A549 (cell line): ENCODE data around the gene CEP44. TPM values are rescaled to one million over a fixed set of nuclear protein-coding genes. Genes with fewer than 3 reads are reported as not detected.

Experiments
- ATAC-seq, 2 experiments: fragments of 200-7000 bp in 1 of 2; fragments of >200 bp in 1 of 2; cut with Nextera tagmentation in 1 of 2; cut with Tn5 transposase in 1 of 2; 3 replicates each; pipeline versions ENCODE4 v1.8.0 to v1.9.1; 2018 to 2020; ENCODE audit warnings: mild to moderate bottlenecking in 1 of 2, moderate library complexity in 1 of 2
- CTCF ChIA-PET: fragments of 300-600 bp; sonication (Branson Sonifier 250); formaldehyde crosslinking; extraction: SDS; loops from one replicate; lab custom pipeline; 2021; ENCODE audit warnings: antibody characterized with exemption, inconsistent platforms; lab: Yijun Ruan, JAX
- POLR2A ChIA-PET: fragments of 350-600 bp; formaldehyde crosslinking; extraction: SDS; loops from one replicate; lab custom pipeline; 2021; ENCODE audit warnings: antibody characterized with exemption, inconsistent platforms; lab: Yijun Ruan, JAX
- DNase-seq, 2 experiments: peaks; one replicate each; pipeline versions ENCODE4 v3.0.0 to v3.0.0-alpha.2; 2011 to 2016; ENCODE audit warnings: low read depth in 1 of 2, low spot score in 1 of 2
- FAIRE-seq: peaks from 2 replicates; lab custom pipeline; 2011; peaks lifted over from hg19 to GRCh38; lab: Jason Lieb, UNC
- H3K27ac ChIP-seq, 2 experiments: fragments of >200 bp; sonication (Bioruptor Twin); formaldehyde crosslinking; 3 replicates each; pipeline ENCODE4 v1.5.1; 2016 to 2017
- H3K4me1 ChIP-seq: fragments of >200 bp; sonication (Bioruptor Twin); formaldehyde crosslinking; 3 replicates; pipeline ENCODE4 v1.6.1; 2016
- H3K4me2 ChIP-seq: fragments of >200 bp; sonication (Bioruptor Twin); formaldehyde crosslinking; 3 replicates; pipeline ENCODE4 v1.6.1; 2016
- H3K4me3 ChIP-seq: fragments of >200 bp; sonication (Bioruptor Twin); formaldehyde crosslinking; 3 replicates; pipeline ENCODE4 v1.5.1; 2016
- H3K9me3 ChIP-seq: fragments of >200 bp; sonication (Bioruptor Twin); formaldehyde crosslinking; 3 replicates; pipeline ENCODE4 v1.6.1; 2016
- CBX2 ChIP-seq: fragments of 200-600 bp; sonication (generic); IDR thresholded peaks from 2 replicates; pipeline ENCODE4 v1.6.1; 2016; ENCODE audit warnings: low read depth, mild to moderate bottlenecking, borderline replicate concordance
- CHD2 ChIP-seq: fragments of 150-350 bp; IDR thresholded peaks from 2 replicates; pipeline ENCODE4 v1.6.1; 2014; ENCODE audit warnings: low read length; ENCODE audit not compliant: partially characterized antibody
- CHD4 ChIP-seq: fragments of 200-600 bp; sonication (generic); IDR thresholded peaks from 2 replicates; pipeline ENCODE4 v1.6.1; 2016; ENCODE audit warnings: antibody characterized with exemption, mild to moderate bottlenecking, borderline replicate concordance
- EHMT2 ChIP-seq: fragments of 200-600 bp; sonication (generic); IDR thresholded peaks from 2 replicates; pipeline ENCODE4 v1.6.1; 2016; ENCODE audit warnings: antibody characterized with exemption, low read depth, mild to moderate bottlenecking, moderate library complexity
- EP300 ChIP-seq, 2 experiments: fragments of >200 bp; sonication (Bioruptor Twin); formaldehyde crosslinking; IDR thresholded peaks; 2 replicates in 1 of 2; 3 replicates in 1 of 2; pipeline ENCODE4 v1.6.1; 2016 to 2017
- FOSB ChIP-seq: fragments of 250-450 bp; sonication (Bioruptor Pico); IDR thresholded peaks from 2 replicates; pipeline ENCODE4 v1.5.0; 2020; ENCODE audit warnings: mild to moderate bottlenecking, moderate library complexity
- FOXS1 ChIP-seq: fragments of 250-450 bp; sonication (Bioruptor Pico); IDR thresholded peaks from 2 replicates; pipeline ENCODE4 v1.5.0; 2020; ENCODE audit warnings: mild to moderate bottlenecking, moderate library complexity
- HOXA7 ChIP-seq: fragments of 250-450 bp; sonication (Bioruptor Pico); IDR thresholded peaks from 2 replicates; pipeline ENCODE4 v1.5.0; 2020; ENCODE audit warnings: mild to moderate bottlenecking, moderate library complexity
- HOXB13 ChIP-seq: fragments of 250-450 bp; sonication (Bioruptor Pico); IDR thresholded peaks from 2 replicates; pipeline ENCODE4 v1.5.0; 2020; ENCODE audit warnings: low read depth, mild to moderate bottlenecking, moderate library complexity
- KDM1A ChIP-seq: fragments of 200-600 bp; sonication (generic); IDR thresholded peaks from 2 replicates; pipeline ENCODE4 v1.6.1; 2016; ENCODE audit warnings: low read depth, mild to moderate bottlenecking
- MYC ChIP-seq: IDR thresholded peaks from 2 replicates; pipeline ENCODE4 v1.6.1; 2012; ENCODE audit warnings: mild to moderate bottlenecking, inconsistent platforms, low read length, improper control_type of control experiment, borderline replicate concordance
- NFE2L2 ChIP-seq: fragments of 150-350 bp; conservative IDR thresholded peaks from 2 replicates; pipeline ENCODE4 v1.6.1; 2014; ENCODE audit warnings: low read length
- NPAS2 ChIP-seq: fragments of 250-450 bp; sonication (Bioruptor Pico); IDR thresholded peaks from 2 replicates; pipeline ENCODE4 v1.8.0; 2022; ENCODE audit warnings: mild to moderate bottlenecking, moderate library complexity, borderline replicate concordance
- PHF8 ChIP-seq: fragments of 200-600 bp; sonication (generic); IDR thresholded peaks from 2 replicates; pipeline ENCODE4 v1.6.1; 2016; ENCODE audit warnings: low read depth, mild to moderate bottlenecking, antibody characterized with exemption, moderate library complexity, borderline replicate concordance
- RAD21 ChIP-seq, 2 experiments: fragments of >200 bp in 1 of 2; sonication (Bioruptor Twin) in 1 of 2; formaldehyde crosslinking in 1 of 2; IDR thresholded peaks in 1 of 2; conservative IDR thresholded peaks in 1 of 2; 2 replicates in 1 of 2; 3 replicates in 1 of 2; pipeline ENCODE4 v1.6.1; 2012 to 2018; ENCODE audit warnings: inconsistent platforms in 1 of 2
- RFX5 ChIP-seq: fragments of 450-650 bp; IDR thresholded peaks from 2 replicates; pipeline ENCODE4 v1.7.1; 2014; ENCODE audit warnings: antibody characterized with exemption, mild to moderate bottlenecking, moderate library complexity
- RNF2 ChIP-seq: fragments of 200-600 bp; sonication (generic); IDR thresholded peaks from 2 replicates; pipeline ENCODE4 v1.6.1; 2016; ENCODE audit warnings: low read depth, mild to moderate bottlenecking, antibody characterized with exemption, moderate library complexity, borderline replicate concordance
- SMC3 ChIP-seq: fragments of >200 bp; sonication (Bioruptor Twin); formaldehyde crosslinking; IDR thresholded peaks from 3 replicates; pipeline ENCODE4 v1.6.1; 2018; ENCODE audit warnings: inconsistent platforms
- SREBF2 ChIP-seq: fragments of 450-650 bp; IDR thresholded peaks from 2 replicates; pipeline ENCODE4 v1.6.1; 2014; ENCODE audit warnings: mild to moderate bottlenecking, moderate library complexity
- WGBS: methylation state at CpG from one replicate; pipeline ENCODE4 v1.1.6; 2017; ENCODE audit errors: missing lambda C conversion rate; 5-methylcytosine and 5-hydroxymethylcytosine counted together
- polyA plus RNA-seq, 4 experiments: library from polyadenylated mRNA; depleted of rRNA in 3 of 4; stranded (reverse); fragments of >200 nt; fragmentation: RNase III in 1 of 4; extraction: RNeasy Plus Mini Kit Qiagen cat#74134 plus additional on column Dnase treatment in 1 of 4; gene quantifications; 2 replicates in 3 of 4; 3 replicates in 1 of 4; pipeline ENCODE4 v1.2.3, GENCODE V29; 2011 to 2017
- TF ChIP-seq, protein P1 (sequence below): fragments of 250-450 bp; sonication (Bioruptor Pico); IDR thresholded peaks from 2 replicates; pipeline ENCODE4 v1.5.0; 2020; ENCODE audit warnings: low read depth, mild to moderate bottlenecking, moderate library complexity
- TF ChIP-seq, protein P2 (sequence below): fragments of 150-350 bp; IDR thresholded peaks from 2 replicates; pipeline ENCODE4 v1.6.1; 2014; ENCODE audit warnings: low read depth, mild to moderate bottlenecking, low read length
- TF ChIP-seq, protein P3 (sequence below): fragments of 450-650 bp; IDR thresholded peaks from 2 replicates; pipeline ENCODE4 v1.6.1; 2014; ENCODE audit warnings: antibody characterized with exemption

The CEP44 gene
- polyA plus RNA-seq, 2 of the 4 experiments (the other 2 are of a cell fraction): 8.0 to 14.1 TPM

DNA sequence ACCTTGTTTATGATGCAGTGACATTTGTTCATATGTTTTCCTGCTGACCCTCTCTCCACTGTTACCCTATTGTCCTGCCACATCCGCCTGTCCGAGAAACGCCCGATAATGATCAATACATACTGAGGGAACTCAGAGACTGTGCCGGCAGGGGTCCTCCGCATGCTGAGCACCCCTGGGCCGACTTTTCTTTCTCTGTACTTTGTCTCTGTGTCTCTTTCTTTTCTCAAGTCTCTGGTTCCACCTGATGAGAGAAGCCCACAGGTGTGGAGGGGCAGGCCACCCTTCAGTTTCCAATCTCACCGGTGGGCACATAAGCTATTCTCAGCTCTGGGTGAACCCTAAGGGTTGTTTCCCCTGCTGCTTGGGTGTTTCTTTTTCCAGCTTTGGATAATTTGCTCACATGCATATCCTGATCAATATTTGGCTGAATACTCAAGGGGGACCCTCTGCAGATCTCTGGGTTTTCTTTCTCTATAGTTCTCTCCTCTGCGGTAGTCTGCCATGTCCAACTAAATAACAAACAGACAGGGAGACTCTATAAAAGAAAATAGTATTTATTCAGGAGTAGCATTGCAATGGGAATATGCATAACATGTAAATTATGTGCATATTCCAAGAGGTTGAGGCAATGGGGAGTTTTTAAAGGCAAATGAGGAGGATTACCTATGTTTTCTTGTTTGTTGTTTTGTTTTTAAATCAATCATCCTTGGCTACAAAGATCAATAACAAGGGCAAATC, 97.2 kb downstream of the CEP44 start:
- DNase-seq (no peak), FAIRE-seq (no peak), ATAC-seq (no peak)
- Histone ChIP-seq H3K4me2 (no peak overlapping the region), H3K4me3 (no peak overlapping the region), H3K27ac (peak overlapping the region; percentile 11 to 83; a peak in 4 of 6 replicates), H3K9me3 (0 out of 3 replicates have a peak, but pooled peaks cover 3% of the 10 kb centered on the region), H3K4me1 (peaks cover 37% of the 10 kb centered on the region)
- ChIA-PET CTCF (no interaction called here), POLR2A (no interaction called here)
- TF ChIP-seq SREBF2 (no peak), CHD4 (no peak), RAD21 (conservative IDR thresholded peaks at IDR 0.05 in 1 of 2, IDR thresholded peaks at IDR 0.05 in 1 of 2) (no peak), FOXS1 (CRISPR knock-in tag) (no peak), NPAS2 (CRISPR knock-in tag) (no peak), EP300 (IDR thresholded peaks at IDR 0.05) (no peak), EHMT2 (no peak), RNF2 (no peak), HOXA7 (no peak), CBX2 (no peak), RFX5 (no peak), FOSB (CRISPR knock-in tag) (no peak), NFE2L2 (no peak), KDM1A (no peak), SMC3 (no peak)
- TF ChIP-seq, protein P1, sequence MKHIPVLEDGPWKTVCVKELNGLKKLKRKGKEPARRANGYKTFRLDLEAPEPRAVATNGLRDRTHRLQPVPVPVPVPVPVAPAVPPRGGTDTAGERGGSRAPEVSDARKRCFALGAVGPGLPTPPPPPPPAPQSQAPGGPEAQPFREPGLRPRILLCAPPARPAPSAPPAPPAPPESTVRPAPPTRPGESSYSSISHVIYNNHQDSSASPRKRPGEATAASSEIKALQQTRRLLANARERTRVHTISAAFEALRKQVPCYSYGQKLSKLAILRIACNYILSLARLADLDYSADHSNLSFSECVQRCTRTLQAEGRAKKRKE (CRISPR knock-in tag): no peak
- TF ChIP-seq, protein P2, sequence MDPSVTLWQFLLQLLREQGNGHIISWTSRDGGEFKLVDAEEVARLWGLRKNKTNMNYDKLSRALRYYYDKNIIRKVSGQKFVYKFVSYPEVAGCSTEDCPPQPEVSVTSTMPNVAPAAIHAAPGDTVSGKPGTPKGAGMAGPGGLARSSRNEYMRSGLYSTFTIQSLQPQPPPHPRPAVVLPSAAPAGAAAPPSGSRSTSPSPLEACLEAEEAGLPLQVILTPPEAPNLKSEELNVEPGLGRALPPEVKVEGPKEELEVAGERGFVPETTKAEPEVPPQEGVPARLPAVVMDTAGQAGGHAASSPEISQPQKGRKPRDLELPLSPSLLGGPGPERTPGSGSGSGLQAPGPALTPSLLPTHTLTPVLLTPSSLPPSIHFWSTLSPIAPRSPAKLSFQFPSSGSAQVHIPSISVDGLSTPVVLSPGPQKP: no peak
- TF ChIP-seq, protein P3, sequence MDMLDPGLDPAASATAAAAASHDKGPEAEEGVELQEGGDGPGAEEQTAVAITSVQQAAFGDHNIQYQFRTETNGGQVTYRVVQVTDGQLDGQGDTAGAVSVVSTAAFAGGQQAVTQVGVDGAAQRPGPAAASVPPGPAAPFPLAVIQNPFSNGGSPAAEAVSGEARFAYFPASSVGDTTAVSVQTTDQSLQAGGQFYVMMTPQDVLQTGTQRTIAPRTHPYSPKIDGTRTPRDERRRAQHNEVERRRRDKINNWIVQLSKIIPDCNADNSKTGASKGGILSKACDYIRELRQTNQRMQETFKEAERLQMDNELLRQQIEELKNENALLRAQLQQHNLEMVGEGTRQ: no peak
- WGBS: 87% methylated on average over 9 of the region's 9 CpGs

DNA sequence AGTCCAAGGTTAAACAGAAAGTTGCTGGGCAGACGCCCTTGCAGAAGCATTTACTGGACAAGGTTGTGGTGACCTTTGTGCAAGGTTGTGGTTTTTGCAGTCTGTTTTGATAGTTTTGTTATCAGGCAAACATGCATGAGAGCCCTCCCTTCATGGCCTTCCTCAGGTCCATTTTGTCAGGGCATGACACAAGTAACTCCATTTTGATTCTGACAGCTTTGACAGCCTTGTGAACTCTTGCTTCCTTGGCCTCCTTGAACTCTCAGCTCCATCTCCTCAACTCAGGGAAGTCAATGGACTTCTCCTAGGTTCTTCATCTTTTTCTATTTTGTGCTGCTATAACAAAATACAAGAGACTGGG, 97.7 kb downstream of the CEP44 start:
- CTCF ChIA-PET: no interaction called here
- Histone ChIP-seq H3K4me2 (no peak overlapping the region), H3K9me3 (0 out of 3 replicates have a peak, but pooled peaks cover 3% of the 10 kb centered on the region), H3K4me1 (peaks cover 37% of the 10 kb centered on the region), H3K27ac (peak overlapping the region; percentile 13 to 83; a peak in 3 of 6 replicates), H3K4me3 (no peak overlapping the region)
- TF ChIP-seq EP300 (IDR thresholded peaks at IDR 0.05): no peak
- no peak for TF ChIP-seq CHD4
- peak; percentile 40; the same call in 1 of the 2 replicates for TF ChIP-seq HOXB13 (CRISPR knock-in tag)
- no peak for TF ChIP-seq MYC
- TF ChIP-seq PHF8: no peak
- TF ChIP-seq CHD2: no peak
- TF ChIP-seq NFE2L2: no peak
- WGBS: 82% methylated on average over 1 of the region's 1 CpG
- DNase-seq (no peak), FAIRE-seq (no peak), ATAC-seq (no peak)
- POLR2A ChIA-PET: no interaction called here

Other genes starting within 250 kb of the CEP44 start
- 19.5 and 21.0 TPM in 2 replicates for gene FBXO8, start 244 bp upstream of the CEP44 start, polyA plus RNA-seq (2011; rRNA removed)
- 7.6 to 10.3 TPM (median 8.1 TPM) in 3 replicates for gene FBXO8, start 244 bp upstream of the CEP44 start, polyA plus RNA-seq (2017; fragmentation: RNase III; extraction: RNeasy Plus Mini Kit Qiagen cat#74134 plus additional on column Dnase treatment)
- 86.6 and 114 TPM in 2 replicates for gene HPGD, start 238.6 kb downstream of the CEP44 start, polyA plus RNA-seq (2011; rRNA removed)
- gene HPGD, start 238.6 kb downstream of the CEP44 start, polyA plus RNA-seq (2017; fragmentation: RNase III; extraction: RNeasy Plus Mini Kit Qiagen cat#74134 plus additional on column Dnase treatment): 101 to 127 TPM (median 110 TPM) in 3 replicates